Neuronal stem cell (in vitro differentiated cells): Measurements from ENCODE around the gene C17orf50.

Experiments used
- DNase-seq: peaks from one replicate; pipeline ENCODE4 v3.0.0-alpha.2; 2013; ENCODE audit warnings: low spot score
- H2AFZ ChIP-seq: one replicate; pipeline ENCODE4 v1.6.1; 2013; ENCODE audit warnings: mild to moderate bottlenecking, low read length, inconsistent platforms
- H2AK5ac ChIP-seq: 2 replicates; pipeline ENCODE4 v1.6.1; 2013; ENCODE audit warnings: low read depth, mild to moderate bottlenecking, inconsistent platforms, low read length, moderate library complexity, mixed read lengths
- H2BK120ac ChIP-seq: 2 replicates; pipeline ENCODE4 v1.6.1; 2013; ENCODE audit warnings: low read depth, mild to moderate bottlenecking, inconsistent platforms, low read length, moderate library complexity, mixed read lengths
- H2BK12ac ChIP-seq: one replicate; pipeline ENCODE4 v1.6.1; 2013; ENCODE audit warnings: low read length, inconsistent platforms
- H2BK15ac ChIP-seq: 2 replicates; pipeline ENCODE4 v1.6.1; 2013; ENCODE audit warnings: mild to moderate bottlenecking, low read length, inconsistent platforms, mixed read lengths
- H2BK5ac ChIP-seq: one replicate; pipeline ENCODE4 v1.6.1; 2013; ENCODE audit warnings: inconsistent platforms, mild to moderate bottlenecking, low read length, moderate library complexity
- H3K14ac ChIP-seq: one replicate; pipeline ENCODE4 v1.6.1; 2013; ENCODE audit warnings: low read length, inconsistent platforms
- H3K18ac ChIP-seq: 2 replicates; pipeline ENCODE4 v1.6.1; 2013; ENCODE audit warnings: low read length, inconsistent platforms
- H3K23ac ChIP-seq: 2 replicates; pipeline ENCODE4 v1.6.1; 2013; ENCODE audit warnings: low read depth, mild to moderate bottlenecking, mixed read lengths, low read length, inconsistent platforms; ENCODE audit not compliant: poor library complexity
- H3K27ac ChIP-seq: replicated peaks from 3 replicates; pipeline ENCODE4 v1.5.1; 2013; ENCODE audit warnings: low read length, inconsistent platforms
- H3K27me3 ChIP-seq, 3 experiments: 2 replicates each; pipeline ENCODE4 v1.6.1; 2013; ENCODE audit warnings: low read length in 3 of 3, mild to moderate bottlenecking in 2 of 3, inconsistent platforms in 1 of 3, low read depth in 1 of 3, mixed read lengths in 1 of 3, moderate library complexity in 1 of 3; ENCODE audit not compliant: control insufficient read depth in 3 of 3, insufficient read depth in 3 of 3
- H3K36me3 ChIP-seq, 2 donors: replicated peaks in 1 of 2; 2 replicates each; pipeline ENCODE4 v1.6.1; 2013; ENCODE audit warnings: low read length in 2 of 2; ENCODE audit not compliant: control insufficient read depth in 2 of 2, insufficient read depth in 2 of 2
- H3K4ac ChIP-seq: 2 replicates; pipeline ENCODE4 v1.6.1; 2013; ENCODE audit warnings: inconsistent platforms, mild to moderate bottlenecking, low read length, moderate library complexity
- H3K4me1 ChIP-seq, 2 donors: 1 replicate in 1 of 2; 2 replicates in 1 of 2; pipeline ENCODE4 v1.6.1; 2013; ENCODE audit warnings: low read length in 2 of 2, low read depth in 1 of 2; ENCODE audit not compliant: control insufficient read depth in 2 of 2, insufficient read depth in 1 of 2
- H3K4me2 ChIP-seq: one replicate; pipeline ENCODE4 v1.6.1; 2013; ENCODE audit warnings: mild to moderate bottlenecking, low read length, inconsistent platforms; ENCODE audit not compliant: insufficient read depth, poor library complexity, severe bottlenecking
- H3K4me3 ChIP-seq, 2 donors: 2 replicates each; pipeline ENCODE4 v1.5.1; 2013; ENCODE audit warnings: low read length in 2 of 2, mild to moderate bottlenecking in 2 of 2, inconsistent platforms in 1 of 2, moderate library complexity in 1 of 2
- H3K79me1 ChIP-seq: one replicate; pipeline ENCODE4 v1.6.1; 2013; ENCODE audit warnings: low read depth, mild to moderate bottlenecking, inconsistent platforms, low read length, moderate library complexity
- H3K9ac ChIP-seq: one replicate; pipeline ENCODE4 v1.6.1; 2013; ENCODE audit warnings: mild to moderate bottlenecking, low read depth, low read length, inconsistent platforms; ENCODE audit not compliant: poor library complexity
- H3K9me3 ChIP-seq, 2 donors: replicated peaks in 1 of 2; 2 replicates each; pipeline versions ENCODE3 to v1.6.1; 2013; ENCODE audit warnings: low read length in 2 of 2, mild to moderate bottlenecking in 2 of 2, inconsistent platforms in 1 of 2, low read depth in 1 of 2, mixed read lengths in 1 of 2, moderate library complexity in 1 of 2; ENCODE audit not compliant: control insufficient read depth in 2 of 2, insufficient read depth in 1 of 2
- H4K8ac ChIP-seq: one replicate; pipeline ENCODE4 v1.6.1; 2013; ENCODE audit warnings: low read depth, mild to moderate bottlenecking, inconsistent platforms, low read length, moderate library complexity
- H4K91ac ChIP-seq: one replicate; pipeline ENCODE4 v1.6.1; 2013; ENCODE audit warnings: low read length, low read depth, mild to moderate bottlenecking, inconsistent platforms; ENCODE audit not compliant: poor library complexity
- WGBS, 2 donors: extraction: QIAGEN DNeasy Blood & Tissue Kit; methylation state at CpG; one replicate each; pipeline ENCODE4 v1.1.7; 2013; ENCODE audit warnings: missing lambda C conversion rate in 2 of 2, mixed read lengths in 1 of 2; ENCODE audit not compliant: insufficient read length in 2 of 2, insufficient replicate concordance in 1 of 2; ENCODE audit errors: extremely low coverage in 2 of 2; 5-methylcytosine and 5-hydroxymethylcytosine counted together

Gene C17orf50

DNA sequence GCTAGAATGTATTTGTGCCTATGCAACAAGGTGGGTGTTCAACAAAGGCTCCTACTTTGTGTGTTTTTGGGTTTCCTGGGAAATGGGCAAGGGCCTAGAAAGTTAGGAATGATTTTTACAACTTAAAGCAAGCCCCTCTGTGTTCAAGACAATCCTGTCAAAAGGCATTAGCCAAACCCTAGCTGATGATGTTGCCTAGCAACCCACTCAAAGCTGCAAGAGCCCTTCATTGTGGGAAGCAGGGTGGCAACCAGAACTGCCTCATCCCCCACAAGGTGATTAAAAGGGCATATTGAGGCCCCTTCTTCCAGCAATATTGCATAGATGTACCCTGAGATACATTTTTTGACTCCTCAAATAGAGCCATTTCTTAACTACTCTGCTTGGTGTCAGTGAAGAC lies 45.3 kb upstream of the C17orf50 start:
- H3K27ac ChIP-seq = no peak overlapping the region
- H3K4me1 ChIP-seq = peaks cover 11 to 19% of the 10 kb centered on the region in 2 donors
- no peak overlapping the region for H2AFZ ChIP-seq
- H2BK12ac ChIP-seq = no peak overlapping the region
- H3K4ac ChIP-seq = no peak overlapping the region
- no peak overlapping the region for H4K91ac ChIP-seq
- no peak overlapping the region for H3K14ac ChIP-seq
- H3K18ac ChIP-seq = no peak overlapping the region
- no peak overlapping the region for H2BK15ac ChIP-seq
- no peak overlapping the region for H2BK5ac ChIP-seq
- H3K4me3 ChIP-seq = no peak overlapping the region
- DNase-seq = peak; percentile 82
- no peak overlapping the region for H2AK5ac ChIP-seq
- H2BK120ac ChIP-seq = no peak overlapping the region
- H3K9ac ChIP-seq = no peak overlapping the region
- H4K8ac ChIP-seq = no peak overlapping the region
- H3K4me2 ChIP-seq = no peak overlapping the region
- no peaks in the 10 kb centered on the region for H3K27me3 ChIP-seq
- peaks cover 9 to 68% of the 10 kb centered on the region in 2 donors for H3K36me3 ChIP-seq
- no peaks in the 10 kb centered on the region for H3K79me1 ChIP-seq
- H3K9me3 ChIP-seq = no peaks in the 10 kb centered on the region
- no peak overlapping the region for H3K23ac ChIP-seq

DNA sequence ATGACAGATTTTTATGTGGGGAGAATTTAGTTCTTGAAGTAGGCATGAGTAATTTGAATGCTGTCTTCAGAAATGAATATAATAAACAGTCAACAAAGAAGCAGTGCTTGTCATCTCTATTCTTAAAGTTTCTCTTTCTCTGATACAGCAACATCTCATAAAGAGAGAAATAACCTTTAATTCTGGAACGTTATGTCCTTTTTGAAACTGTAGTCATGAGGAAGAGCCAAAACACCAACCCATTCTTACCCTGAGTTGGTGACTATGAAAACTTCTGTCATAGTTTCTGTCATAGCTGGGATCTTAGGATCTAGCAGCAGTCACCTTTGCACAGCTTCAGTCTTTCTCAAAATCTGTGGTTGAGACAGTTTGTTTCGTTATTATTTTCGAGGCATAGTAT lies 44.5 kb upstream of the C17orf50 start:
- Histone ChIP-seq H3K23ac (no peak overlapping the region), H3K27ac (no peak overlapping the region), H2BK5ac (no peak overlapping the region), H3K4ac (no peak overlapping the region), H3K18ac (no peak overlapping the region), H4K91ac (no peak overlapping the region), H3K4me1 (peaks cover 10 to 19% of the 10 kb centered on the region in 2 donors), H3K14ac (no peak overlapping the region), H3K4me2 (no peak overlapping the region), H3K27me3 (no peaks in the 10 kb centered on the region), H2AFZ (no peak overlapping the region), H3K36me3 (peaks cover 9 to 66% of the 10 kb centered on the region in 2 donors), H3K4me3 (no peak overlapping the region), H2AK5ac (no peak overlapping the region), H2BK12ac (no peak overlapping the region), H3K9me3 (no peaks in the 10 kb centered on the region), H2BK15ac (no peak overlapping the region), H4K8ac (no peak overlapping the region), H3K9ac (no peak overlapping the region), H2BK120ac (no peak overlapping the region), H3K79me1 (no peaks in the 10 kb centered on the region)
- WGBS, 2 donors = no CpG with 5 or more reads among the region's 3 CpGs
- DNase-seq = no peak

DNA sequence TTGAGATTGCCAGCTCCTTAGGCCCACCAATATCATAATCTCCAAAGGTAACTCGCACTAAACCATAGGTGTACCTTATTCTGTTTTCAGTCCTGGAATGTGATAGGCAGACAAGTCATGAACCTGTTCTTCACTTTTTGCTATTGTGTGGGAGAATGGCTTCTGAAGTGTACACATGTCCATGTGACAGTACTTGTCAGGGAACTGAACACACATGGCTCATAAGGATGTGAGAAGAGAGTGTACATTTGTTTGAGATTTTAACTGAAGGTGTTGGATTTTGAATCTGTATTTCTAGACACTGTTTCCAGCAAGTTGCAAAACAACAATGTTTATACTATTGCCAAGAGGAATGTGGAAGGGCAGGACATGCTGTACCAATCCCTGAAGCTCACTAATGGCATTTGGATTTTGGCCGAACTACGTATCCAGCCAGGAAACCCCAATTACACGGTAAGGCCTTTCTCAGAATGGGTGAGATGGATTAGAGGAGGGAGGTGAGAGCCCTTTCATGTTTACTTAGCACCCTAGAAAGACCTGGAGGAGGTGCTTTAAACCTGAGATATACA lies 43.7 kb upstream of the C17orf50 start:
- H2BK5ac ChIP-seq = no peak overlapping the region
- no peaks in the 10 kb centered on the region for H3K27me3 ChIP-seq
- WGBS, 2 donors = no CpG with 5 or more reads among the region's 4 CpGs
- H3K4me1 ChIP-seq = peaks cover 9 to 19% of the 10 kb centered on the region in 2 donors
- no peak overlapping the region for H3K18ac ChIP-seq
- H2BK15ac ChIP-seq = no peak overlapping the region
- no peak overlapping the region for H2AK5ac ChIP-seq
- H3K9me3 ChIP-seq = no peaks in the 10 kb centered on the region
- no peak overlapping the region for H3K9ac ChIP-seq
- H2BK12ac ChIP-seq = no peak overlapping the region
- H3K36me3 ChIP-seq = peaks cover 9 to 68% of the 10 kb centered on the region in 2 donors
- no peak overlapping the region for H3K4me3 ChIP-seq
- no peak for DNase-seq
- H3K4me2 ChIP-seq = no peak overlapping the region
- H4K8ac ChIP-seq = no peak overlapping the region
- no peak overlapping the region for H3K23ac ChIP-seq
- no peak overlapping the region for H4K91ac ChIP-seq
- no peaks in the 10 kb centered on the region for H3K79me1 ChIP-seq
- no peak overlapping the region for H2BK120ac ChIP-seq
- H2AFZ ChIP-seq = no peak overlapping the region
- no peak overlapping the region for H3K4ac ChIP-seq
- H3K14ac ChIP-seq = no peak overlapping the region
- H3K27ac ChIP-seq = no peak overlapping the region

DNA sequence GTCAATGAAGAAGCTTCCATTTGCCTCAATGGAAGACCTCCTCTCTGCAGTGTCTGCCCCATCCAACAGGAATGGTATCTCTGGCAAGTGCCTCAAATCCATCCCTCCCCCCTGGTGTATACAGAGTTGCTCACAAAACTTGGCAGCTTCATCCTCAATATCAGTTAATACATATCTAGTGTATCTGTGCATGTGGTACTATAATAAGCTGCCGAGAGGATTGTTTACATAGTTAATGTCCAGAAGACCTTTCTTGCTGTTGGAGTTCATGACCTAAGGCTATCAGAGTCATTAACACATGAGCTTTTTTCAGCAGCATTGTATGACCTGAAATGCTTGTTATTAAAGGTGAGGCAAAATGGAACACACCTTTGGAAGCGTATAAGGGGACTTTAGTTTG lies 43.2 kb upstream of the C17orf50 start:
- no CpG with 5 or more reads among the region's 2 CpGs for WGBS, 2 donors
- H4K91ac ChIP-seq = no peak overlapping the region
- H2BK15ac ChIP-seq = no peak overlapping the region
- no peak for DNase-seq
- H2AFZ ChIP-seq = no peak overlapping the region
- H3K14ac ChIP-seq = no peak overlapping the region
- H3K4ac ChIP-seq = no peak overlapping the region
- peaks cover 9 to 70% of the 10 kb centered on the region in 2 donors for H3K36me3 ChIP-seq
- no peak overlapping the region for H2AK5ac ChIP-seq
- H3K9ac ChIP-seq = no peak overlapping the region
- no peak overlapping the region for H2BK12ac ChIP-seq
- H3K23ac ChIP-seq = no peak overlapping the region
- H3K4me3 ChIP-seq = no peak overlapping the region
- no peaks in the 10 kb centered on the region for H3K9me3 ChIP-seq
- no peak overlapping the region for H3K4me2 ChIP-seq
- H2BK5ac ChIP-seq = no peak overlapping the region
- peaks cover 9 to 19% of the 10 kb centered on the region in 2 donors for H3K4me1 ChIP-seq
- no peak overlapping the region for H4K8ac ChIP-seq
- H3K27me3 ChIP-seq = no peaks in the 10 kb centered on the region
- no peak overlapping the region for H3K18ac ChIP-seq
- no peak overlapping the region for H3K27ac ChIP-seq
- H3K79me1 ChIP-seq = no peaks in the 10 kb centered on the region
- H2BK120ac ChIP-seq = no peak overlapping the region
